NCI-H2107 (cell line): Measurements from ENCODE around the gene LETM1.

Experiments used
- DNase-seq: peaks from one replicate; lab custom pipeline; 2025; lab: John Stamatoyannopoulos, UW

The LETM1 gene

DNA sequence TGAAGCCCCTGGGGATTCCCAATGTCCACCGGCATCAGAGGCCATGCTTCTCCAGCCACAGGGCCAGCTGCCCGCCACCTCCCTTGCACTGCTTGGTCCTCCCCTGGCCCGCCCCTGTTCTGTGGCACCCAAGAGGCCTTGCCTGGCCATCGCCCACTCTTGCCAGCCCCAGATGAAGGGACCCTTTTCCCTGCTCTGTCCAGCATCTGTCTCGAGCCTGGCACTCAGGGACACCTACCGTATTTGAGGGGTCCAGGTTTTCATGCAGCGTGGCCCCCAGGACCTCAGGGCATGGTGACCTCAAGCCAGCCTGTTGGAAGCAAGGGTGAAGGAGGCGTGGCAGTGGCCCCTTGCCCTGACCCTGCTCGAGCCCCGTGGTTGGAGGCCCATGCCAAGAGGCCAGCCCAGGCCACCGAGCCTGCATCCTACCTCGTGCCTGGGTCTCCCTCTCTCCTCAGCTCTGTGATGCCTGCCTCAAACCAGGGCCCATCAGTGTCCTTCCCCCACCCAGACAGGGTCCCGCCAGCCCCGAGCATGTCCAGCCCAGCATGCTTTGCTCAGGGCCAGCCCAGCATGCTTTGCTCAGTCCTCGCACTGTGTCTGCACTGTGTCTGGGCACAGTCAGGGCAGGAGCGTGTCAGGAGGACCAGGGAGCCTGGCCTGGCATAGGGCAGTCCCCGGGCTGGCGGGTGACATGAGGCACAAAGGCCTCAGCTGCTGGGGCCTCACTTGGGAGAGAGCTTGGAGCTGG is 77.1 kb downstream of the LETM1 start:
- no peak for DNase-seq

DNA sequence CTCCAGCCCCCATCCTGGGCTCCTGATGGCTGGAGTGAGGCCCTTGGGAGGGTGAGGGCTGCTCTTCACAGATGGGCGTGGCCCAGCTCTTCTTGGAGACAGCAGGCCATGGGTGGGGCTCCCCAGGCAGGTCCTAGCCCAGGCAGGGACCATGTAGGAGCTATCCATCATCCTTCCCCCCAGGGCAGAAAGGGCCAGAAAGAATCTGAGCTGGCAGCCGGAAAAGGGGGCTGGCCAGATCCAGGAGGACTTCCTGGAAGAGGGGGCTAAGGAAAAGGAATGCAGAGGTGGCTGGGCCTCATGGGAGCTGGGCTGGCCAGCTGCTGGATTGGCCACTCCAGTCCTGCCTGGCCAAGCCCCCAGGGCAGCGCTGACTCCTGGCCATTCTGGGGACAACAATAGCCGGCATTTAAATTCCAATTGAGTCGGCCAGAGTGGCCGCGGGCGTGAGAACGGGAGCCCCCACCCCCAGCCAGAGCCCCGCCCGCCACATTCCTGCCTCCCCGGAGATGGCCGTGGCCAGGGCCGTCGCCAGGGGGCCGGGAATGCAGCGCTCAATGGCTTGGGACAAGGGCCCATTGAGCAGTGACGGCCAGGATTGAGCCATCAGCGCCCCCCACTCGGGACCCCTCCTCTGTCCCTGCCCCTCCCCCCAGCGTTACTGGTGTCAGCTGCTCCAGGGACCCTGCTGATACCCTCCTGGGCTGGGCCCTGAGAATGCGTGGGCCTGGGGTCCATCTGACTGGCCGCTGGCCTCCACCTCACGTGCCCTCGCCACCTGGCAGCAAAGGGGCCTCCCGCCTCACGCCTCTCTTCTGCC is 77.9 kb downstream of the LETM1 start:
- DNase-seq: no peak

DNA sequence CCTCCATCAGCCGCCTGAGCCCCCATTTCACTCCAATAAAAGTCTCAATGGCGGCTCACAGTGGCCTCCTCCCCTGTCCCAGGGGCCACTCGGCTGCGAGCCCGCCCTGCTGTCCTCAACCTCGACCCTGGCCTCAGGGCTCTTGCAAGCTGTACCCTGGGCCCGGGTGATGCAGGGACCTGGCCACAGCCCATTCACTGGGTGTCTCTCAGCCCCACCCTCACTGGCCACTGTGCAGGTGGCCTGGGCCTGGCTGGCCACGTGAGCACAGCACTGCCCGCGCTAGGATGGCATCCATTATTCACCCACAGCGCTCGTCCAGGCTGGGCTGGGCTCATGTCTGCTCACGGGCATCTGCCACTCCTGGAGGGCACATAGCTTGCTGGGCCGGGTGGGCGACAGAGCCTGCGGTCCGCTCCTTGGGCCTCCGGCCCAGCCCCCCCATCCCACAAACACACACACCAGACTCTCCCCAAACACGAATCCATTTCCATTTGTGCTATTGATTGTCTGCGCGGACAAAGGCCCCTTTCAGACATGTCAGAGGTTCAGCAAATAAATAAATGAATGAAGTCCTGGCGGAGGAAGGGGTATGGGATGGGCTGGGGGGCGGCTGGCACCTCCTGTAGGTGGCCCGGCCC is 79.3 kb downstream of the LETM1 start:
- no peak for DNase-seq

DNA sequence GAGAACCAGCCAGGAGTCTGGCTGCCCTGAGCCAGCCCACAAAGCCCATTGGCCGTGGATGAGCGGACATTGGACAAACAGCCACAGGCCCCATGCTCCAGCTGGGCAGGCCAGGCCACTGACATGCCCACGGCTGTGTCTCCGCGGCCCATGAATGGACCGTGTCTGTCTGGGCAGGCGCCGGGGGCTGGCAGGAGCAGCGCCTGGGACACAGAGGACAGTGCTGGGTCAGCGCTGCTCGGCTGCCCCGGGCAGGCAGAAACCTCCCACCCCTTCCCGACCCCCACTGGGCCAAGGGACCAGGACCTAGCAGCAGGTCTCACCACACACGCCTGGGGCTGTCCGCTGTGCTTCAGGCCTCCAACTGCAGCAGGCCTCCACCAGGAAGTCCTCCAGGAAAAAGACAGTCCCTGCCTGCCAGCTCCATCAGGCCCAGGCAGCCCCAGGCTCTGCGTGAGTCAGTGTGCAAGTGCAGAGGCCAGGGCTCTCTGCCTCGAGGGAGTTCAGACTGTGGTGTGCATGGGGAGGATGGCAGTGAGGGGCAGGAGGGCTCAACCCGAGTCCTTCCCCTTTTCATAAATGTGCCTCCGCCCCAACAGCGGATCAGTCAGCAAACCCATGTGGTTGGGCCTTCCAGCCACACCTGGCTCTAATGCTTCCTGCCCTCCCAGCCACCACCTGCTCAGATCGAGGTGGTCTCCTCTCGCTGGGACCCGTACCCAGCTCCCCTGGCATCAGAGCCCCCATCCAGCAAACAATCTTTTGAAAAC is 80.0 kb downstream of the LETM1 start:
- no peak for DNase-seq

DNA sequence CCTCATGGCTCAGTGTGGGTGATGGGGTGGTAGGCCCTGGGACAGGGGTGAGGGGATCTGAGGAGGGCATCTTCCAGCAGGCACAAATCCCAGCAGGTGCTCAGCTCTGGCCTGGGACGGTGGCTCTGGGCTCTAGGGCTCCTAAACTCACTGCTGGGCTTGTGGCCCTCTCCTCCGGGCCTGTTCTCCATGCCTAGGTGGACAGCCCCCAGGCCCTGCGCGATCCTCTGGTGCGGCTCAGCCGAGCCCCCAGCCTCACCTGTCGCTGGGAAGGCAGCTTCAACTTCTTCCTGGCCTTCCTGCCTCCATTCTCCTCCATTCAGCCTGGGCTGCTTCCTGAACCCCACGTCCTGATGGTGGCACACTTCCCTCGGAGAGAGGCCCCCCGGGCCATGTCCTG is 82.2 kb downstream of the LETM1 start:
- no peak for DNase-seq

DNA sequence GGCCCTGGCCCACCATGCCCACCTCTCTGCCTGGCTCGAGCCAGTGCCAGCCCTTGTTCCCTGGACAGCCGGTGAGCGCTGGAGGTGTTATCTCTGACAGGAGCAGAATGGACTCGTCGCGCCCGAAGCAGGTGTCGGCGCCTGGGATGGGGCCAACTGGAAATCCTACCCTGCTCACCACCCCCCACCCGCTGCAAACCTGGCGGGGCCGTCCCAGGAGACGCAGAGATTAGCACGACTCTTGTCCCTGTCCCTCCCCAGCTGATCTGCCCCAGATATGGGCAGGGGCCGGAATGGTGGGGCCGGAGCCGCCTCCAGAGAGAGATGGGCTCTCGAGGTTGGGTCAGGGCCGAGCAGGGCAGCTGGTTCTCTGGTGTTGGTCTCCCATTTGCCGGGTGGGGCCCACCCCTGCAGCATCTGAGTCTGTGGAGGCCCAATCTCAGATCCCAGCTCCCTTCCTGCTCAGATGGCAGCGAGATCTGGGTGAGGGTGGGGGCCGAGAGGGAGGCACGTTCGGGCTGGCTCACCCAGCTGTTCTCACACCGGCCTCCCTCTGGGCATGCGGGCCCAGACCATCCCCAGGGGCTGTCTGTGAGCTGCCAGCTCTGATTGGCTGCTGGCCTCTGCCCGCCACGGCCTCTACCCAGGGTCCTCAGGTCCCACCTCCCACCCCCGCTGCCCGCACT is 83.0 kb downstream of the LETM1 start:
- no peak for DNase-seq

DNA sequence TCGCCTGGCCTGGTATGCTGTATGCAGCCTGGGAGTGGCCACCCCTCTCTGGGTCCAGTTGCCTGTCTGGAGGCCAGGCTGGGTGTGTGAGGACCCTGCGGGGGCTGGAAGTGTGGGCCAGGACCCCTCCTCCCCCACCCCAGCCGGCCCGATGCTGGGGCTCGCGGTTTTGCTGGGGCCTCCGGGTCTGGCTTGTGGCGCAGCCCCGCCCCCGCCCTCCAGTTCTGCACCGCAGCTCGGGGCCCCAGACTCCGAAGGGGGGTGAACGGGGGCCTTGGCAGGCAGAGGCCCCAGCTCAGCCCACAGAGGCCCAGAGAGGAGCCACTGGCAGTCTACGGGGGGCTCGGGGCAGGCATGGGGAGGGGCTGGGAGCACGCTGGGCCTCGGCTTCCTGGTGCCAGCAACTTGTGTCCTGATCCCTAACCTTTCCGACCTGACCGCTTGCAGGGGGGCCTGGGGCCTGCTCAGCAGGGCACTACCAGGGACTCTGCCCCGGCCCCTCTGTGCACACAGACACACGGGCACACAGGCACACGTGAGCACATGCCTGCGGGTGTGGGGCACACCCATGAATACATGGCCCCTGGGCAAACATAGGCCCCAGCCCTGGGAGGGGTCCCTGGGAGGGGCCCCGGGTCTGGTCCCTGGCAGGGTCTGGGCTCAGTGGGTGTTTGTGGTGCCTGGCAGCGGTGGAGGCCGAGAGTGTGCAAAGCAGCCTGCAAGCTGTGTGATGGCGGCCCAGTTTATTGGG is 84.2 kb downstream of the LETM1 start:
- no peak for DNase-seq

DNA sequence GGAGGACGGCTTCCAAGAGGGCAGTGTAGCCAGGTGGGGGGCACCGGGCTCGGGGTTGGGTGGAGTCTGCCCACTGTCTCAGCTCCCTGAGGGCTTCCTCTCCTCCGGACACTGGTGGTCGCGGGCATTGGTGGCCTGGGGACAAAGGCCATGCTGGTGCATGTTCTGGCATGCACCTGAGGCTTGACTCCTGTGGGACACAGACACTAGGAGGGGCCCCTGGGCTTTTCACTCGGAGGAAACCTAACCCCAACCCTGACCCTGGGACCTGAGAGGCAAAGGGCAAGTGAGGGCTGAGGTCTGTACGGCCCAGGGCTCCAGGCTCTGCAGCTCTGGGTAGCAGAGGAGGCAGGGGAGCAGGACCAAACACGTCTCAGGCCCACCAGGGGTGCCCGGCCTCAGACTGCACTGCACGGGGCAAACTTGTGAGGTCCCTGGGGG is 85.1 kb downstream of the LETM1 start:
- no peak for DNase-seq

DNA sequence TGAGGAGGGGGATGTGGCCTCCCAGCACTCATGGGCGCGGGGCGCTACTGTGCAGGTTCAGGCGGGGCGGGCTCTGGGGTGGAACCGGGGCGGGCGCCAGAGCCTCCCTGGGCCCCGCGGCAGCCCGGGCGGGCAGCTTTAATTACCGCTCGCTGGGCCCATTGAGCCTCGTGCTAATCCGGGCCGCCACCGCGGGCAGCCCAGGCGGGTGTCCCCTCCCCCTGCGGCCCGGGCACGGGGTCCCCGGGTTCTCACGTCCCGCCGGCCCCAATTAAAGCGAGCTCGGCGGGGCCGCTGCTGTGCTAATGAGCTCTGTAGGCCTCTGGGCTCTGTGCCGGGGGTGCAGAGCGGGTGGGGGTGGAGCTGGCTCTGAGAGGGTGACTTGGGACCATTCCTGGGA is 85.7 kb downstream of the LETM1 start:
- DNase-seq: no peak

DNA sequence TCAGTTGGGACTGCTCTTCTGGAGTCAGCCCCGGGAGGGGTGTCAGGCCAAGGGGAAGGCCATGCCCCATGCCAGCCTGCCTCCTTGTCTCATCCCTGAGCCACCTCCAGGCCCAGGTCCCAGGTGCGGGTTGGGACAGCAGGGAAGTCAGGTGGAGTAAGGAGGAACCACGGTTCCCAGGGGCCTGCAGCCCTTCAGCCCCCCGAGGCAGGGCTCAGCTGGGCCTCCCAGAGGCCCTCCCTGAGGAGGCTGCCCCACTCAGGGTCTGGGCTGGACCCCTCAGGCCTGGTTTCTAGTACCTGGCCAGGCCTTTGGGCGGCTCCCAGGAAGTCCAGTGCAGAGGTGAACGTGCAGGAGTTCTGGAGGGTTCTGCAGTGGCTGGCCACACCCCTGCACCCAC is 86.3 kb downstream of the LETM1 start:
- no peak for DNase-seq

DNA sequence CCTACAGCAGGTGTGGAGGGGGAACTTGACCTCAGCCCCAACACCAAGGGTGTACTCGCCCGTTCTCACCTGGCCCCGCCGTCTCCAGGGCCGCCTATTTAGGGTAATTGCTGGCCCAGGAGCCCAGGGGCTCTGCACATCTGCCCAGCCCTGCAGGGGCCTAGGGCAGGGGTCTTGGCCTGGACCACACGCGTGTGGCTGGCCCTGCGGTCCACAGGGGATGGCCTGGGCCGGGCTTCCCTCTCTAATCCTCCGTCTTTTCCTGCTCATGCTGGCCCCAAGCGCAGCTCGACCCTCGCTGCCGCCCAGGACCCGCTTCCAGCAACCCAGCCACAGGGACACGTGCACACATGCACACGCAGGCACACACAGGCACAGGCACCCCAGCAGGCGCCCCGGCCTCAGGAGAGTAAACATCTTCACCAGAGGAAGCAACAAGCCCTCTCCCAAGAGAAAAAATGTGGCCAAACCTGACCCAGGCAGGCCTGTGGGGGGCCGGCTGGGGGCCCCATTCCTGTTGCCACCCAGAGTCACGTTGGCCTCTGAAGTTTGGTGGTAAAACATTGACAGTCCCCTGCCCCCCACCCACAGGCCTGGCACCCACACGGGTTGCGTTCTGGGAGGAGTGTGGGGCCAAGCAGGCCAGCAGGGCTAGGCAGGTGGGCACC is 87.5 kb downstream of the LETM1 start:
- DNase-seq: no peak

DNA sequence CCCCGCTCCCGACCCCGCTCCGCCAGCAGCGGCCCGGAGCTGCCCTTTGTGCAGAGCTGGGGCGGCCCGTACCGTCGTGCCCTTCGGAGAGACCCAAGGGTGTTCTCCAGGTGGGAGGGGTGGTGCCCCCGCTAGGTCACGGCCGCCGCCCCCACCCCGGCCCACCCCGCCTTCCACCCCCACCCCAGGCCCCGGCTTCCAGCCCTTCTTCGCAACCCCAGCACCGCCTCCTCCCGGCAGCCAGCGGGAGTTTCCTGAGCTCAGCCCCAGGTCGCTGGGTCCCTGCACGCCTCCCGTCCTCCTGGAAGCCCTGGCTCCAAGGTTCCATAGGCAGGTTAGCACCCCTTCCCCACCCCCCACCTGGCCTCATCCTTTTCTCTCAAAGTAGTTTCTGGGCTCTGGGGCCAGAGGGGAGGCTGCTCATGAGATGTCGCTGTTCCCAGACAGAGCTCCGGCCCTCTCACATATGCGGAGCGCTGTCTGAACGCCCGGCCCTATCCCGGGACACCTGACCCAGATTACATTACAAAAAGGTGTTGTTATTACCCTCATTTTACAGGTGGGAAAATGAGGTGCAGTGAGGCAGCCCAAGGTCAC is 88.1 kb downstream of the LETM1 start:
- DNase-seq: no peak

DNA sequence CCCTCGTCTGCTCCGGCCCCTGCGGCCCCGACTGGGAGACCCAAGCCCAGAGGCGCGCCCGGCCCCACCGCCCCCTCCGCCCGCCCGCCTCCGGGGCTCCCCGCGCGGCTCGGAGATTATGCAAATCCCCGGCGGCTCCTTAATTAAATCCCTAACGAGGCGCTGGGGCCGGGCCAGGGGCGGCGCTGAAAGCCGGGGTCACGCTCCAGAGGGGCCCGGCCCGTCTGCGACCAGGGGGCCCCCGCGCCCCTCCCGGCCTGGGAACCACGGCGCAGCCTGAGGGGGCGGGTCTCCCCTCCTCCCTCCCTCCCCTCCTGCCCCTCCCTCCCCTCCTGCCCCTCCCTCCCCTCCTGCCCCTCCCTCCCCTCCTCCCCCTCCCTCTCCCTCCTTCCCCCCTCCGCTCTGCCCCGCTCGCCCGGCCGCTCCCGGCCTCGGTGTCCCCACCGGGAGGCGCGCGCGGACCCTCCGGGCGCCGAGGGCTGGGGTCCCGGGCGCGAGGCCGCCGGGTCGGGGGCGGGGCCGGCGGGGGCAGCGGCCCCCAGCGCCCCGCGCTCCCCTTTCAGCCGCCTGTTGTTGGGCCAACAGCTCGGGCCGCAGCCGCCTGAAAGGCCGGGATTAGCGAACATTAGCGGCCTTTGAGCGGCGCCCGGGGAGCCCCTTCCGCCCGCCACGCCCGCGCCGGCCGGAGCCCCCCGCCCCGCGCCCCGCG is 88.7 kb downstream of the LETM1 start:
- no peak for DNase-seq

DNA sequence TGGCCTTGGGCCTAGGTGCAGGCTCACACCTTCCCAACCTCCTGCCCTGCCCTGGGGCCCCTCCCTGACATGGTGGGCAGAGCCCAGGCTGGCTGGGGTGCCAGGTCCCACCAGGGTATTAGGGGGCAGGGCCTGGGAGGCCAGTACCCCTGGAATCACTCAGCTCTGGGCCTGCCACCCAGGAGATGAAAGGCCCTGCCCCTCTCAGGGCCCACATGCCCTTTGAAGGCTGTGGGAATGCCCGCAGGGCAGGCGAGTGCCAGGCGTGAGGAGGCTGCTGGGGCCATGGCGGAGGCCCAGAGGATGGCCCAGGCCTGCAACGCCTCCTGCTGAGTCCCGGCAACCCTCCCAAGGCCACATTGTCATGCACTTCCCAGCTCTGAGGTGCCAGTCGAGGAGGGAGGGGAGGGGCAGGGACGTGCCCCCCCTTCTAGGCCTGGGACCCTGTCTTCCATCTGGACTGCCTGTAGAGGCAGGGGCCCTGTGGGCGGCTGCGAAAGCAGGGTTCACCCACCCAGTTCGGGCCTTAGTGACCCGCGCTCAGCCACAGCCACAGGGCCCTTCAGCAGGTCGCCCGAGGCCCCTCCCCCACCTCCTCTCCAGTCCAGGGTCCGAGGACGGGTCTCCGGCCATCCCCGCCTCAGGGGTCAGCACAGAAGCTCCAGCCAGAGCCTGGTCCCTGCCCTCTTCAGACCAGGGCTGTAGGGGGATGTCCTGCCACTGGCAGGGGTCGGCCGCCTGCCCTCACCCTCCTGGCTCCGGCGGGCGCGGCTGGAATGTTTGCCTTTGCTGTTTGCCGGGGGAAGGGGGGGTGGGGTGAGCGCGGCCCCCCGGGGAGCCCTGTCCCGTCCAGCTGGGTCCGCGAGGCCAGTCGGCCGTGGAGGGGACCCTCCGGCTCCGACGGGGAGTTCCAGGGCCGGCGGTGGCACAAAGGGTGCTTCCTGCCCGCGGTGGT is 89.6 kb downstream of the LETM1 start:
- no peak for DNase-seq

DNA sequence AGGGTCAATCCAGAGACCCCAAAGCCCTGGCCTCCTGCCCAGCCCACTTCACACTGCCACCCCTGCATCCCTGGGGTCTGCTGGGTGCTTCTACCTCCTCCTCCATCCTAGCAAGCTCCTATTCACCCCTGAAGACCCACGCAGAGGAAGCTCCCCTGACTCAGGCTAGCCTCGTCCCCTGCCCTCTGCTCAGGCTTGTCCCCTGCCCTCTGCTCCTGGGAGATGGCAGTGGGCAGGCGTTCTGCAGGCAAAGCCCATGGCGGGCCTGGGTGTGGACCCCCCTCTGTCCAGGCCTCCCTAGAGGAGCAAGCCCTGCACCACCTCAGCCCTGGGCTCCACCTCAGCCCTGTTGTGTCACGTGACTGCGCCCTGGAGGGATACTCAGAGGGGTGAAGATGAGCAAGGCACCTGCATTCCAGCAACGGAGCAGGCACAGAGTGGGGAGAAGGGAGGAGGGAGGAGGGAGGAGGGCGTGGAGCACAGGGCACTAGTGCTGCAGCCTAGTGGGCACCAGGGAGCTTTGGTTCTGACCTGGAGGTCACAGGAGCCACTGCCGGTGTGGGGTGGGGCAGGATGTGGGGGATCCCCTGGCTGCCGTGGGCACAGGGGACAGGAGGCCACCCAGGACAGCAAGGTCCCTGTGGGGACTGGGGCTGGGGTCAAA is 90.4 kb downstream of the LETM1 start:
- DNase-seq: no peak

DNA sequence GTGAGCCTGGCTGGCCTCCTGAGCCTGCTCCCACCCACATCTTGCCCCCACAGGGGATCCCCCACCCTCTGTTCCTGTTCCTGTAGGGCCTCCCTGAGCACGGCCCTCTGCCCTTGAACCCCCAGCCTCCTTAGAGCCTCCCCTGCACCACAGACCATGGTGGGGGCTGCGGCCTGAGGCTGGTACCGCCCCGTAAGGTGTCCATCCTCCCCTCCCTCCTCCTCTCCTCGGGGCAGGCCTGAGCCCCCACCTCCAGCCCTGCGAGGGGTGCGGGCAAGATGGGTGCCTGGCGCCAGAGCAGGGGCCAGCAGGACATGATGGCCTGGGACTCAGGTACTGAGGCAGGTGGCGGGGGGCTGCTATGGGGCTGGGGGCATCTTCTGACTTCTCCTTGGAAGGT is 91.3 kb downstream of the LETM1 start:
- DNase-seq: no peak

DNA sequence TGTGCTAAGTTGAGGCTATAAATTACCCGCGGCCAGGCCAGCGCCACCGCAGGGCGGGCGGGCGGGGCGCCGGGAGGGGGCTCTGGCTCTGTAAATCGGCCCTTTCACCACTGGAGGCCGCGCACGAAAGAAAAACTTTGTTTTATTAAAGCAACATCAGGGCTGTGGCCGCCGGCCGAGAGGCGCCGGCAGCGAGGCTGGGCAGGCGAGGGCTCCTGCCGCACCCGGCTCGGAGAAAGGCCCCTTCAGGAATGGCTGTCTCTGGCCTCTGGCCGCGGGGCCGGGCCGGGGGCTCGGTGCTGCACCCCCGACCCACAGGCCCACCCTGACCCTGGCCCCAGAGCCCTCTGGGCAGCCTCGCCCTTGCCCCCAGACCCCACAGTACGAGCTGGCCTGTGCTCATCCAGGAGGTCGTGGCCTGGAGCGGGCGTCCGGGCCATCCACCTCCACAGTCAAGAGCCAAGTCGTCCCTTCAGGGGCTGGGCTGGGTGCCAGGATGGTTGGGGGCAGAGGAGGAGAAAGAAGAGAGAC is 92.3 kb downstream of the LETM1 start:
- no peak for DNase-seq
